GM12873 (cell line): Measurements from ENCODE around the gene LZTR1.

Experiments
- TF ChIP-seq, protein P1 (sequence below): IDR thresholded peaks from 2 replicates; pipeline ENCODE4 v1.5.1; 2012; ENCODE audit warnings: low read depth, mild to moderate bottlenecking, moderate library complexity, low read length, control low read depth; ENCODE audit not compliant: insufficient read depth; ENCODE audit errors: missing control alignments

LZTR1 gene

DNA sequence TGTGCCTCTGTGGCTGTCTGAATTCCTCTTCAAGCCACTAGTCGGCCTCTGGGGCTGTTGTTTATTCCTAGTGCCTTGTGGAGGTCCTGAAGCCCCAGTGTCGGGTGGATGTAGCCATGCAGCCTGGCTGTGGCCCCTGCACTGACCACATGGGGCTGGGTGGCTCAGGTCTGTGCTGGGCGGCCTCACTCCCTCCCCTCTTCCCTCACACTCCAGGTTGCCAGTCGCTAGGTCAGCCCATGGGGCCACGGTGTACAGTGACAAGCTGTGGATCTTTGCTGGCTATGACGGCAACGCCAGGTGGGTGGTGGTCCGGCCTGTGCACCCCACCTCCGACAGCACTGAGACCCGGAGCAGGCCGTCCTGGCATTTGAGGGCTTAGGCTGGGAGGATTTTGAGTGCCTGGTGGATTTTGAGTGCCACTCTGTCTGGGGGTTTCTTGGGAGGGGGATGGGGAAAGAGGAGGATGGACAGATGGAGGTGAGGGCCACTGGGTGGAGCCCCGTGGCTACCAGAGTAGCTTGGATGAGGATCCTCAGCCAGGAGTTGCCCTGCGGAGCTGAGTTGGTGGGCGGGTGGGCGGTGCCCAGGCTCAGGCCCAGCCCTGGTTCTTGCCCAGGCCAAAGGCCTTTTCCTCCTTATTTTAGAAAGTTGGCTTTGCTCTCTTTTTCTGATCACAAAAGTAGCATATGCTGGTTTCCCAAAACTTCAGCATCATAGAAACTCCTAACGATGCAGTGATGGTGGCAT is 6.7 kb downstream of the LZTR1 start:
- TF ChIP-seq, protein P1, sequence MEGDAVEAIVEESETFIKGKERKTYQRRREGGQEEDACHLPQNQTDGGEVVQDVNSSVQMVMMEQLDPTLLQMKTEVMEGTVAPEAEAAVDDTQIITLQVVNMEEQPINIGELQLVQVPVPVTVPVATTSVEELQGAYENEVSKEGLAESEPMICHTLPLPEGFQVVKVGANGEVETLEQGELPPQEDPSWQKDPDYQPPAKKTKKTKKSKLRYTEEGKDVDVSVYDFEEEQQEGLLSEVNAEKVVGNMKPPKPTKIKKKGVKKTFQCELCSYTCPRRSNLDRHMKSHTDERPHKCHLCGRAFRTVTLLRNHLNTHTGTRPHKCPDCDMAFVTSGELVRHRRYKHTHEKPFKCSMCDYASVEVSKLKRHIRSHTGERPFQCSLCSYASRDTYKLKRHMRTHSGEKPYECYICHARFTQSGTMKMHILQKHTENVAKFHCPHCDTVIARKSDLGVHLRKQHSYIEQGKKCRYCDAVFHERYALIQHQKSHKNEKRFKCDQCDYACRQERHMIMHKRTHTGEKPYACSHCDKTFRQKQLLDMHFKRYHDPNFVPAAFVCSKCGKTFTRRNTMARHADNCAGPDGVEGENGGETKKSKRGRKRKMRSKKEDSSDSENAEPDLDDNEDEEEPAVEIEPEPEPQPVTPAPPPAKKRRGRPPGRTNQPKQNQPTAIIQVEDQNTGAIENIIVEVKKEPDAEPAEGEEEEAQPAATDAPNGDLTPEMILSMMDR: no peak

DNA sequence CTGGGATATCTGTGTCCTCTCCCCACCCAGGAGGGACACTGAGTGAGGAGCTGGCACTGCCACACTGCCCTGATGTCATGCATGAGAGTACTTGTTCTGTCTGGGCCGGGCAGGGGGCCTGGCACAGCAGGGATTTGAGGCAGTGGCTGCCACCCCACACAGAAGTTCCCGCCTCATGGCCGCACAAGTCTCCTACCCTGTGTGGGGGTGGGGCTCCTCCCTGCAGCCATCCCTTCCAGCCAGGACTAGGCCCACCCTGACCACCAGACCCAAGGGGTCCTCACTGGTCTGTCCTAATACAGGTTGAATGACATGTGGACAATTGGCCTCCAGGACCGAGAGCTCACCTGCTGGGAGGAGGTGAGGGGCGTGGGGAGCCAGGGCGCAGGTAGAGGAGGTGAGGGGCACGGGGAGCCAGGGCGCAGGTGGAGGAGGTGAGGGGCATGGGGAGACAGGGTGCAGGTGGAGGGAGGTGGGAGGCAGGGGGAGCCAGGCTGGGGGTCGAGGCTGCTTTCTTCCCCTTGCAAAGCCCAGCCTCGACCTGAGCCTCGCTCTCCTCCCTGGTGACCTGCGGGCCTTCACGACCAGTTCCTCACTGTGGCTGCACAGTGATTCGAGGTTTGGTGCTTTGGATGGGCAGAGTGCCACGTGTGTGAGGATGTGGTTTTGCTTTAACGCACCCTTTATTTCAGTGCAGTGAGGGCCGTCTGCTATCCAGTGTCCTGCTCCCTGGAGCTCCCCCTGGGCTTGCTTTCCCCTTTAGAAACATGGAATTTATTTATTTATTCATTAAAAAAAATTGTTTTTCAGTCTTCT is 7.4 kb downstream of the LZTR1 start:
- TF ChIP-seq, protein P1: no peak

DNA sequence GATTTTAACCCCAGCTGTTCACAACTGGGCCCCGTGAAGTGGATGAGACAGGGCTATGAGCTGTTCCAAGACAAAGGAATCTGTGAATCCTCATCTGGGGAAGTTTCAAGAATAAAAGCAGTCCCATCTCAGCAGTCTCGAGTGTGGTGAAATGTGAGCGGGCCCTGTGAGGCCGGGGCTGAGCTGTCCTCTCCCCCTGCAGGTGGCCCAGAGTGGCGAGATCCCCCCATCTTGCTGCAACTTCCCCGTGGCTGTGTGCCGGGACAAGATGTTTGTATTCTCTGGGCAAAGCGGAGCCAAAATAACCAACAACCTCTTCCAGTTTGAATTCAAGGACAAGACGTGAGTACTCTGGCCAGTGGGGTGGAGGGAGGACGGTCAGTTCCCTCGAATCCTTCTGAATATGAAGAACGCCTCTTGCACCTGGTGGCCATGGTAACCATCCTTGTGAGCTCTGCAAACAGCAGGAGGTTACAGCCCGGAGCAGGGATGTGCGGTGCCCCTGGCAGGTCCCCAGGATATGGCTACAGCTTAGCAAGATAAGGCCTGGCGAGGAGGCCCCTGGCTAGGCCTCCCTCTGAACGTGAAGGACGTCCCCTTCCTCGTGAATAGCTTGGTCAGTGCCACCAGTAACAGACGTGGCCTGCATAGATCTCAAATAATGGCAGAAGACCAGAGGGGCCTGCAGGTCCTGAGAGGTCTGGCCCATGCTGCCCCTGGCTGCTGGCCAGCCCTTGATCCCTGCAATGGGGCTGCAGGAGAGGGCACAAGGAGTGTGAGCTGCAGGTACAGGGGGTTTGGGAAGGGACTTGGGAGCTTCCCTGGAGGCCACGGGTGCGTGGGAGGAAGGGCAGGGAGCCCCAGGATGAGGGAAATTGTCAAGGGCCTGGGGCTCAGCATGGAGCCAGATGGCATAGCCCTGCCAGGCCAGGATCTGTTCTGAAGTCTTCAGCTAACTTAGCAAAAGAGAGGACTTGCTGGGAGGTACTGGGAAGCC is 8.4 kb downstream of the LZTR1 start:
- TF ChIP-seq, protein P1: no peak

DNA sequence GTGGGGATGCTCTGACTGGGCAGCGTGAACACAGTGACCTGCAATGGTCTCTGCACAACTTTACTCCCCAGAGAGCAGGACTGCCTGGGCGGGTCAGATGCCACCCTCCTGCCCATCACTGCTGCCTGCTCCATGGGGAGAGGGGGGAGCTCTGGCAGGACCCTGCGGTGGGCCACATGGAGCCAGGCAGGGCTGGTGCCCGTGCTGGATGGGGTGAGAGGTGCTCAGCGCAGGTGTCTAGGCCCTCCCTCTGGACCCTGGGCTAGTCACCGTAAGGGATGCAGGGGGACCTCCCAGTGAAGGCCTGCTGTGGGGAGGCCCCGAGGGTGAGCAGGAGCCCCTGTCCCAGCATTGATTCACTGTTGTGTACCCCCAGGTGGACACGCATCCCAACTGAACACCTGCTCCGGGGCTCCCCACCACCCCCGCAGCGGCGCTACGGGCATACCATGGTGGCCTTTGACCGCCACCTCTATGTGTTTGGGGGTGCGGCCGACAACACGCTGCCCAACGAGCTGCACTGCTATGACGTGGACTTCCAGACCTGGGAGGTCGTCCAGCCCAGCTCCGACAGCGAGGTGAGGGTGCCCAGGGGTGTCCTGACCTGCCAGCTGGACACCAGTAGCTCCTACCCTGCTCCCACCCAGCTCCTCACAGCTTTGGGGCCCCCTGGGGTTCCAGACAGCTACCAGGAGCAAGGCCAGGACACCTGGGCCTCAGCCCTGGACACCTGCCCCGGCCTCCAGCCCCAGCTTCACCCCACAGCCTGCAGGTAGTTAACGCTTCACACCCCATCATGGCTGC is 9.4 kb downstream of the LZTR1 start:
- TF ChIP-seq, protein P1: no peak

DNA sequence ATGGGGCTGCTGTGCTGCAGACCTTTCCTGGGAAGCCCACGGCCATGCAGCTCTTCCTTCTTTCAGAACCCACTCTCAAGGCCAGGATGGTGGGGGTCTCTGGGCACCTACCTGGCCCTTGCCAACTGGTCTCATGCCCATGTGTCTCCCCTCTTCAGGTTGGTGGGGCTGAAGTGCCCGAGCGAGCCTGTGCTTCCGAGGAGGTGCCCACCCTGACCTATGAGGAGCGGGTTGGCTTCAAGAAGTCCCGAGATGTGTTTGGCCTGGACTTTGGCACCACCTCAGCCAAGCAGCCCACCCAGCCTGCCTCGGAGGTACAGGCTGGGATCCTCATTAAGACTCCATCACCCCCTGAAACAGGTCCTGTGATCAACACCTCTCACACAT is 10.0 kb downstream of the LZTR1 start:
- TF ChIP-seq, protein P1: no peak

DNA sequence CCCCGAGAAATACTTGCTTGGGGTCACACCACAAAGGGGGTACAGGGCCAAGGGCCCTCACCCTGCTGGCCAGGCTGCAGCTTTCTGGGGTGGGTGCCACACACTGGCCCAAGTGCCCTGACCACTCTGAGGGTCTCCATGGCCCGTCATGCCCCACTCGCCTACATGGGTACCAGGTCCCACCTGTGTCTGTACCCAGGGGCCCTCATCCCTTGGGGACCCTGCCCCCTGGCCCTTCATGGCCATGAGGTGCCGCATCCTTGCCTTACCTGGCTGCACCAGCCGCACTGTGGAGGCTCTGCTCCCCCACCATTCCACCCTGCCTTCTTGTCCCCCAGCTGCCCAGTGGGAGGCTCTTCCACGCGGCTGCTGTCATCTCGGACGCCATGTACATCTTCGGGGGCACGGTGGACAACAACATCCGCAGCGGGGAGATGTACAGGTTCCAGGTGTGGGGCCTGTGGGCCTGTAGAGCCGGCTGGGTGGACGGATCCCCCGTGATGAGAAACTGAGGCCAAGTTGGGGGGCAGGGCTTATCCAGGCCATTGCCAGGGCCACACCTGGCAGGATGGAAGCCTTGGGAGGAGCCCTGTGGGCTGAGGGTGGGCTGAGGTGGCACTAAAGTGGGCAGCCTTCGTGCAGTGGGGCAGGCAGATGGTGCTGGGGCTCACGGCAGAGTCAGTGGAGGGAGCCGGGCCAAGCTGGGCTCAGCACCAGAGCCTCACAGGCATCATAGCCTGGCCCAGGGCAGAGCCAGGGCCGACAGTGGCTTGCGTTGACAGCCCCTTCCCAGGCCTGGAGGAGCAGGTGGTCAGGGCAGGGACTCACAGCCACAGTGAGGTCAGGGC is 10.6 kb downstream of the LZTR1 start:
- TF ChIP-seq, protein P1: no peak
